Hindlimb muscle (tissue), 1 donor: ENCODE results near the gene SHISAL2A. TPM values are rescaled to one million over a fixed set of nuclear protein-coding genes. Genes with fewer than 3 reads are reported as not detected.

Source experiments
- DNase-seq: peaks from one replicate; pipeline ENCODE4 v3.0.0-alpha.2; 2013
- polyA plus RNA-seq: library from polyadenylated mRNA; unstranded; fragments of 120-200 nt; gene quantifications from one replicate; pipeline ENCODE4 v1.2.1, GENCODE V29; 2013; ENCODE audit not compliant: insufficient read length

The SHISAL2A gene
- polyA plus RNA-seq, 1 donor, result 5.5 TPM

DNA sequence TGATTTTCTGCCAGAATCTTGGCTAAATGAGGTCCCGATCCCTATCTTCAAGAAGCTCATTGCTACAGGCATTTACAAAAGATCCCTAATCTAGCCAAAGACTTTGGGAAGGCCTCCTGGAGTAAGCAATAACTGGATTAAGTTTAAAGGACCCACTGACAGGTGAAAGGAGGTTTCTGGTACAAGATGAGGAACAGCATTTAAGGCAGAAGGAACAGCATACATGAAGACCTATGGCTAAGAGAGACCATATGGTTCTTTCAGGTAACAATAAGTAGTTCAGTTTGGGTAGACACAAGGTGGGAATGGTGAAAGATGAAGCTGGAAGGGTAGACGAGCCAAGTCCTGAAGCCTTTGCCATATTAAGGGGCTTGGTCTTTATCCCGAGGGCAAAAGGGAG lies 27.8 kb downstream of the SHISAL2A start:
- DNase-seq, result no peak

DNA sequence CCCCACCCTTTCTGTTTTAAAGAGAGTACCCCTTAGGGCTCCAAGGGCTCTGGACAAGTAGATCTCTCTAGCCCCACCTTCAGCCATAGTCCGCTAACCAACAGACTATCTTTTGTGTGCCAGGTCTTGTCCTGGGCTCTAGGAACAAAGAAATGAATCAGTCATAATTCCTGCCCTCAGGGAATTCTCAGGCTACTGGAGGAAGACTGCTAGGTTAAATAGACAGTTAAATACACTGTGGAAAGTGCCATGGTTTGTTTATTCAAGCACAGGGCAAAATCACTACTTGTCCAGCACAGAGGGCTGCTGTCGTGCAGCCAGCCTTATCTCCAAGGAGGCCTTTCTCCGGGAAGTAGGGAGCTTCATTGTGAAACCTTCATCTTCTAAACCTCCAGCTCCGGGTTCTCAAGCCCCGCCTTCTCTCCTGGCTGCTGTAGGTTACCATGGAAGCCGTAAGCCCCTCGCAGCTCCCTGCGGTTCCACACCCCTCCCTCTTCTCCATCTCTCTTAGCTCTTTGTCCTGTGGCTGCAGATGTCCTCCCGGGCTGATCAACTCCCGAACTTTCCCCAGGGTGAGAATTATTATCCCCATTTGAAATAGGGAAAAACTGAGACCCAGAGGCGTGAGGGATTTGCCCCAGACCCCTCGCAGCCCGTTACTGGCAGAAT lies 29.8 kb downstream of the SHISAL2A start:
- DNase-seq, result no peak

DNA sequence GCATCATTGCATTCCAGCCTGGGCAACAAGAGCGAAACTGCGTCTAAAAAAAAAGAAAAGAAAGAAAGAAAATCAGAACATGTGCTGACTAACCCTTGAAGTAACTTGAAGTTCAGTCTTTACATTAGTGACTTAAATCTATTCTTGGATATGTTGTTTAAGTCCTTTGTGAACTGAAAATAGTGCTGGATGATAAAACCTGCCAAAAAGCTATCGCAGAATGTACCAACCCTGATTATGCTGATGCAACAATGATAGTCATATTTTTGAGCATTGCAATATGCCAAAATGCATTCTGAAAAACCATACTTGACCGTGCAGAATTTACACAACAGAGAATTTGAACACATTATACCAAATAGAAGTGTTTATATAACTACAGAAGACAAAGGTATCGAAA lies 30.7 kb downstream of the SHISAL2A start:
- DNase-seq, result no peak

DNA sequence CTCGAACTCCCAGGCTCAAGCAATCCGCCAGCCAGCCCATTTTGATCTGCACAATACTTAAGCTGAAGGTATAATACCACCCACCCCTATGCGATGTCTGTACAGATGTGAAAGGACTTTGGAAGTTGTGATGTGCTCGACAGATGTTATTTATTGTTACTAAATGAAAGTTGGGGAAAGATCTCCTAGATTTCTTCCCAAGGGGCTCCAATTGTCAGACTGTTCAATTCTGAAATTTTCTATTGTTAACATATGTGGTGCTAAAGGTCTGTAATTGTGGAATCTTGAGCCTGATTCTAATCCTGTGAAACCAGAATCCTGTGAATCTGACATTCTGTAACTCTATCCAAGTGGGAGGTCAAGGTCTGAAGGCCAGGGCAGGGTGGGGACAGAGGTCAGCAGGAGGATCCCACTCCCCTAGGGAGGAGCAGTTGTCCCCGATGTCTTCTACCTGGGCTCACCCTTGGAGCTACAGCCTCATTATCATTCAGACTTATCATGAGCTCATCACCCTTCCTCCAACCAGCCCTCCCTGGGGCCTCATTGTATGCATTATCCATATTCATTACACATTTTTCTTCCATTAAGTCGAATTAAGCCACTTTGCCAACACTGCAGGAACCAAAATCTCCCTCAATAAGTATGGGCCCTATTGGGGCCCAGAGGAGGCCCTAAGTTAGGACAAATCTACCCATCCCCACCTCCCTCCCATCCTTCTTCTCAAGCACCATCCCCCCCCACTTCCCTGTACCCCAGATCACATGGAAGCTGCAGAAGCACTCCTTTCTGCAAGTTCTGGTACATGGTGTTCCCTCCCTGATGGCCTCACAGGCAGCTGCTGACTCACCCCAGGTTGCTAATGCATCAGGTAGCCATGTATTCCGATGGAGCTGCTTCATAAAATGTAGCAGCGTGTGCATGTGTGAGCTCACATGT lies 32.3 kb downstream of the SHISAL2A start:
- peak; percentile 27 for DNase-seq

DNA sequence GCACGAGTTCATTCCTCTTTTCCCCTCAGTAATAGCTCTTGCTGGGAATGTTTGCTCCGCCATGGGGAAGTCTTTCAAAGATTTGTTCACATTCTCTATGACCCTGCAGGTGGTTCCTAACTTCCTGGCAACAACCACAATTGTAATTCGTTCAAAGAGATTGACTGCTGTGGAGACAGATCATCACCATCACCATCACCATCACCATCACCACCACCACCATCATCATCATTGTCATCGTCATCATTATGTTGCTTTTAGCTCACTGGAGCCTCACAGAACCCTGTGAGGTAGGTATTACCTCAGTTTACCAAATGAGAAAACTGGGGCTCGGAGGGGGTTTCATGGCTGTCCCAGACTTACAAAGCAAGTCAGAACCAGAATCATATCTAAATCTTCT lies 34.3 kb downstream of the SHISAL2A start:
- DNase-seq, result no peak

DNA sequence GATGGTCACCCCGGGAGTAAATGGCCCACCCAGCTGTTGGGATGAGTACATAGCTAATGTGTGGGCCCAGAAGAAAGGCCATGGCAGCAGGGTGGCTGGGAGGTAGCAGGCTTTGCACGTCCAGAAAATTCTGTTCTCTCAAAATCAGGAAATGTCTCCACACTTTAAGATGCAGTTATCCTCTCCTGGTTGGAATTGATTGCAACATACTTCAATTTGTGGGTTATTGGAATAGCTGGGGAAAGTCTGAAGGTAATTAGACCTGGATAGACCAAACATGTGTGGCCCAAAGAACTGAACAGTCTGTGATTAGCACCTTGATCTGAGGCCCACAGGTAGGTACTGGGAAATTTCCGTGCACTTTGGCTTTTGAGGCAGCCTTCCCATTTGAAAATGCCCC lies 35.0 kb downstream of the SHISAL2A start:
- DNase-seq, result no peak

DNA sequence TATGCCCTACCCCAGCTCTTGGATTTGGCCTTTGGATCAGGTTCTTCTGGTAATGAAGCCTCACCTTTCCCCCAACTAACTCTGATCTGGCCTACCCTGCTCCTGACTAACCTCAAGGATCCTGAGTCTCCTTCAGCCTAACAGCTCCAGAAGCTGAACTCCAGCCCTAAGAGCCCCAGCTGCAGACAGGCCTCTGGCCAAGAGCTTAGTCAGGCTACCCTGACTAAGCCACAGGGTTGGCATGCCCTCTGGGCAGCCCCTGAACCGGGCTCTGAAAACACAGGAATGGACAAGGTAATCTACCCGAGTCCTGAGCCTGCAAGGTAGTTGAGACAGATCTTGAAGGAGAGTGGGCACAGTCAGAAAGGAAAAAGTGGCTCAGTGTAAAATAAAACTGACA lies 35.7 kb downstream of the SHISAL2A start:
- no peak for DNase-seq

DNA sequence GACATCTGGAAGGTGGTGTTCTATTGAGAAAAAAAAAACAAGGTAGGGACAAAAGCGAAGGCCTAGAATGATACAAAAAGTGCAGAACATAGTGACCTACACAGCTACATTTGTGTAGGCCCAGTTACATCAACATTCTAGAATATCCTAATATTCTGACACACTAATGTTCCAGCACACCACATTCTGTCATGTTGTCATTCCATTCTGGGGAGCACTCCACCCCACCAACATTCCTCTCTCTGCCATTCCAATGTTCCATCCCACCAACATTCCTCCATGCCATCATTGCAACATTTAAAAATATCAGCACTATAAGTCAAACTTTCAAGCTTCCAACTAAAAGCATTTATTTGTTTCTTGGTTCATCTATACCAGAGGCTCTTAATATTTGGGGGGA lies 36.7 kb downstream of the SHISAL2A start:
- DNase-seq, result no peak

DNA sequence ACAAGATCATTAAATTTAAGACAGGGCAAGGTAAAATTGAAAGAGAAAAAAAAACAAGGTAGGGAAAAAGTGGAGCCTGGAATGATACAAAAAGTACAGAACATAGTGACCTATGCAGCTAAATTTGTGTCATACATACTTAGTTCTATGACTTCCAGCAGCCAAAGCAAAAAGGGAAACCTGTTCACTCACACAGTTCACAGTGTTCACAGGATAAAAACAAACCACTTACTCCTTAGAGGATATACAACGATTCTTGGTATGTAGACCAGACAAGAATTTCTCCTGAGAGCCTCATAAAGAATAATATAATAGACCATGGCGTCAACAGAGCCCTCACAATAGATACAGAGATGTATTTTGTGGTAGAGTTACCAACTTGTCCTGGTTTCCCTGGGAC lies 37.6 kb downstream of the SHISAL2A start:
- no peak for DNase-seq

DNA sequence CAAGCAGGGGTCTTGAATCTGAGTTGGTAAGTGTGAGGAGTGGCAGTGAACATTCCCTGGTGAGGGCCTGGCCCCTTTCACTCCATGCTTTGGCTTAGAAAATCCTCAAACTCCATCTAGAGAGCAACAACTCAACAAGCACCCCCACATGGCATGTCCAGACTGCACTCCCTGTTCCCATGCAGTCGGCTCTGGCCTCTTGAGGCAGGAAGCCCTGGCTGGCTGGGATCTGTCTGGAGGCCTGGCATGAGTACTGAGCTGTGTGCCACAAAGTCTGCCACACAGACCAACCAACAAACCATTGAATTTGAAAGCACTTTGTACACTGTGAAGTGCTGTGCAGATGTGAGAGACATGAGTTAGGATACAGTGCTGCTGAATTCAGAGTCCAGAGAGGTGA lies 40.0 kb downstream of the SHISAL2A start:
- no peak for DNase-seq

DNA sequence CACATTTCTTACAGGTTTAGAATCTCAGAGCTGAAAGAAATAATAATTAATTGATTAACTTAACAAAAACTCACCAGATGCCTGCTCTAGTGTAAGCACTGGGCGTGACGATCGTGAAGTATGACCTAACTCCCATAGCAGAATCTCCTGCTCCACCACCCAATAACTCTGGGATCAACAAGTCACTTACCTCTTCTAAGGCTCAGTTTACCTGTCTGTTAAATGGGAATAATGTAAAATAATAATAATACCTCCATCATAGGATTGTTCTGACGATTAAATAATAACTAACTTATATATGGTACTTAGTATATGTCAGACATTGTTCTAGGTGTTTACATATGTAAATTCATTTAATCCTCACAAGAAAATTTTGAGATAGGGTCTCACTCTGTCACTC lies 40.5 kb downstream of the SHISAL2A start:
- DNase-seq, result no peak

DNA sequence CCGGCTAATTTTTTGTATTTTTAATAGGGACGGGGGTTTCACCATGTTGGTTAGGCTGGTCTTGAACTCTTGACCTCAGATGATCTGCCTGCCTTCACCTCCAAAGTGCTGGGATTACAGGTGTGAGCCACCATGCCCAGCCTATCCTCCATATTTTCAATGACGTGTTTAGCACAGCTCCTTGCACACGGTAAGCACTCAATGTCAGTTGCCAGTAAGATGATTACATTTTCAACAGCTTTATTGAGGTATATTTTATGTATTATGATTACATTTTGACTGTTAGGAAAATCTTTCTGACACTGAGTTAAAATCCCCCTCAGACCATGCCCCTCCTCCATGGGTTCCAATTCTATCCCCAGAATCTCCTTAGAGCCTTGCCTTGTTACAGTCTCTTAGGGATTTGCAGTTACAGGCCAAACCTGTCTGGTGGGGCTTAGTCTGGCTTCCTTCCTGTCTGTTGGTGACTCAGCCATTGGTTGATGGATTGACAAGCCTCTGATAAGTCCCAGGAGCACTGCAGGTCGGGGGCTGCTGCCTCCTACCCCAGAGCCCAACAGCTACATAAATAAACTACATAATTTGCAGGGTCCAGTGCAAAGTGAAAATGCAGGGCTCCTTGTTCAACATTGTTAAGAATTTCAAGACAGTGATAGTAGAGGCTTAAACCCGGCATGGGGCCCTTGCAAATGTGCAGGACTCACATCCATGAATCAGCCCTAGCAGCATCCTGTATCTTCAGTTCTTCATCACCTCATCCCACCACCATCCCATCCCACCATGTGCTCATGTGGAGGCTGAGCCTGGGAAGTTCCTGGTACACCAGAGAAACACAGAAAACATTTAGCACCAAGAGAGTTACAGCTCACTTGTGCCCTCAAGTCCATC lies 41.8 kb downstream of the SHISAL2A start:
- no peak for DNase-seq

DNA sequence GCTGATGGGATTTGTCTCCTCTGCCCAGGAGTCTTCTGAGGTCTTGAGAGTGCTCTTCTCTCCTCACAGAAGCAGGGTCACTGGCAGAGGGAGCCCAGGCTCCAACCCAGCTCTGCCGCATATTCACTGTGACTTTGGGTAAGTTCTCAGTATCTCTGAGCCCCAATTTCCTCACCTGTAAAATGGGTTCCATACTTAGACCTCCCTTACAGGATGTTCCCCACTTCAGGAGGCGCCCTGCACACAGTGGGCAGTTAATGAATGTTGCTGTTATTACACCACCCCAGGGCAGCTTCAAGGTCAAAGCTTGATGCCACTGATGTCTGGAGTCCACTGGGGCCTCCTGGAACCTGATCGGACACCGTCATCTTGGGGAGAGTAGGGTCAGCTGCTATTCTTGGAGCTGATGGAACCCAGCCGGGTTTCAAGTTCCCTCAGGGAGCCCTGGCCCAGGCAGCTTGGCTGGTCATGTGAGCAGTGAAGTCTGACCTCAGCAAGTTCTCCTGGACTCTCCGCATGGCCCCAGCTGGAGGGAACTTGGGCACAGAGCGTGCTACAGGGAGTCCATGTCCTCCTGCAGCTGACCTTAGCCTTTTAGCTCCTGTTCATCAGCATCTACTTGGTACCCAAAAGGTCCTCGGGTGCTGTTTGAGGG lies 43.4 kb downstream of the SHISAL2A start:
- no peak for DNase-seq

DNA sequence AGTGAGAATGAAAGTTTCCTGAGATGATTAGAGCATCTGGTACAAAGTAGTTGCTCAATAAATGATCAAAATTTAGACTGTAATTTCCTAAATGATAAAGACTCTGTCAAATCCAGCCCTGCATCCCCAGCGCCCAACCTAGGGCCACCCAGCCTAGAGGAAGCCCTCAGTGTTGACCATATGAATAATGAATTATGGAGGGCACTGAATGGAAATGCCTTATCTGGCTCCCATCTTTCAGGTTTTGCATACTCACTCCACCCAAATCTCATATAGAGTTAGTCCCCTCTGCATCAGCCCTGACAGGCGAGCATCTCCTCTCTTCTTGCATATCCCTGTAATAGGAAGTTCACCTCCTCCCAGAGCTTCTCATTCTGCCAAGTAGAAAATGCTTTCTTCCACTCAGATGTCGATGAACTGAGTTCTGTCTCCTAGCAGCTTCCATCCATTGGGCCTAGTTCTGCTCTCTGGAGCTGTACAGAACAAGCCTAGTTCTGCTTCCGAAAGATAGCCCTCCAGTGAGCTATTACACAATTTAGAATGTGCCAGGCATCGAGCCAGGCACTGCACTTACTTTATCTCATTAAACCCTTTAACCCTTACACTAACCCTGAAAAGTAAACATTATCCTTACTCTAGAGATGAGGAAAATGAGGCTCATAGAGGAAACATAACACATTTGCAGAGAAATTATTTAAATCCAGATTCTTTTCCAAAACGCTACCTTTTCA lies 44.3 kb downstream of the SHISAL2A start:
- DNase-seq, result no peak

DNA sequence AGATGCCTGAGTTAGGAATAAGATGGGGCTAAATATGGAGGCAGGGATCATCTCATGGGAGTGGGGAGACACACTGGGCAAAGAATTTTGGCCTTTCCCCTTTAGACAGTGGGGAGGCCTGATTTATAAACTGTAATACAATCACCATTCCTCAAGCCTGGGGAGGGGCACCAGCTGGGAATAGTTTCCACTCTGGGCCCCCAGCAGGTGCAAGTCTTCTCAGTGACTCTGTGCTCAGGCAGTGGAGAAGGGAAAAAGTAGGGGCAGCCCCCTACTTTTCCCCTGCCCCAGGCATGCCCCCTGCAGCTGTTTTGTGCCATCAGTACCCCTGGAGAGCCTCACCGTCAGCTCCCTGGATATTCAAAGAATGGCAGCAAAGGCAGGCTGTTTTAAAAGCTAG lies 46.1 kb downstream of the SHISAL2A start:
- no peak for DNase-seq

DNA sequence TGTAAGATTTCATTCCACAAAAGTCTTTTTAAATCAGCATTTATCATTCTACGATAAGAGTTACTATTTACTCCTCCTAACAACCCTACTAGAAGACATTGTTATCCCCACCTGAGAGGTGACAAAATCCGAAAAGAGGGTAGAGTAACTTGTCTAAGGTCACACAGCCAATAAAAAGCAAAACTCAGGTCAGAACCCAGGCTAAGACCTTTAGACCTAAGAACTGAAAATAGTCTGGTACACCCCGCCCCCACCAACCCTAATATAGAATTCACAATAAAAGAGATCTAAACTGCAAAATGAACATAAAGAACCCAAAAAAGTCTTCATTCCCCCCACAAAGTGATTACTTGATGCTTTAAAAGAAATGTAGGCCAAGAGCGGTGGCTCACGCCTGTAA lies 46.5 kb downstream of the SHISAL2A start:
- DNase-seq, result no peak

DNA sequence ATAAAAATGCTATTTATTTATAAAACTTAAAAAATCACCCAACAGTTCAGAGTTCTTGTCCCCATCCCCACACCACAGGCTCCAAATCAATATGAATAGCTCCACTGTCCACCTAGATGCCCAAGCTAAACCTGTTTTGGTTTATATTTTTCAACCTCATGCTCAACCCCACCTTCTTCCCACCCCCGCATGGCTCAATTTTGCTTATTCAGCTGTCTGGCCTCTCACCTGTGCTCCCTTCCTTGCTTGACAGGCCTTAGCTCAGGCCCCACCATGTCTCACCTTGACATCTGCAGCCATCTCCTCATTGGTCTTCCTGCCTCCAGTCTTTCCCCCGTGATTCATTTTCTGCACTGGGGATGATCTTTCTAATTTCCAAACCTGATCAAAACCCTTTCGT lies 47.4 kb downstream of the SHISAL2A start:
- no peak for DNase-seq

DNA sequence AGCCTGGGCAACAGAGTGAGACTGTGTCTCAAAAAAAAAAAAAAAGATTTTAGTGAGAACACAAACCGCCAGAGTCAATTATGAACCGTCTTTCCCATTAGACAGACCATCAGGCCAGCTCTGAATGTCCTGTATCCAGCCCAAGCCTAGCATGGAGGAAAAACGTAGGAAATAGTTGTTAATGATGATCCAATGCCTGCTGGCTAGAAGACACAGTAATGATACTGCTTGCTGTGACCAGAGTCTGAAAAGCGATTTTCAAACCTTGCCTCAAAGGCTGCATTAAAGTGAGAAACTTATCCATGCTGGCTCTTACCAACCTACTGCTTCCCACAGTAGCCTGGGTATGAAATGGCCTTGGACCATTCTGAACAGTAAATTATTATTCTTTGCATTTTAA lies 48.2 kb downstream of the SHISAL2A start:
- DNase-seq, result no peak

DNA sequence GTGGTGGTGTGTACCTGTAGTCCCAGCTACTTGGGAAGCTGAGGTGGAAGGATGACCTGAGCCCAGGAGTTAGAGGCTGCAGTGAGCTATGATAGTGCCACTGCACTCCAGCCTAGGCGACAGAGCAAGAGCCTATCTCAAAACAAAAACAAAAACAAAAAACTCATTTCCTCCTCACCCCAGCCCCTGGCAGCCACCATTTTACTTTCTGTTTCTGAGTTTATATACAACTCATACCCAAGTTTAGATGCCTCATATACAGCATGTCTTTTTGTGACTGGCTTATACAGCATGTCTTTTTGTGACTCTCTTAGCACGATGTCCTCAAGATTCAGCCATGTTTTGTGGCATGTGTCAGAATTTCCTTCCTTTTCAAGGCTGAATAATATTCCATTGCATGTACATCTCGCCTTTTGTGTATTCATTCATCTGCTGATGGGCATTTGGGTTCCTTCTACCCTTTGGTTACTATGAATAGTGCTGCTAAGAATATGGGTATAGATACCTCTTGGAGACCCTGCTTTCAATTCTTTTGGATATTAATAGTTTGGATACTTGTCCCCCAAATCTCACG lies 50.5 kb downstream of the SHISAL2A start:
- no peak for DNase-seq

DNA sequence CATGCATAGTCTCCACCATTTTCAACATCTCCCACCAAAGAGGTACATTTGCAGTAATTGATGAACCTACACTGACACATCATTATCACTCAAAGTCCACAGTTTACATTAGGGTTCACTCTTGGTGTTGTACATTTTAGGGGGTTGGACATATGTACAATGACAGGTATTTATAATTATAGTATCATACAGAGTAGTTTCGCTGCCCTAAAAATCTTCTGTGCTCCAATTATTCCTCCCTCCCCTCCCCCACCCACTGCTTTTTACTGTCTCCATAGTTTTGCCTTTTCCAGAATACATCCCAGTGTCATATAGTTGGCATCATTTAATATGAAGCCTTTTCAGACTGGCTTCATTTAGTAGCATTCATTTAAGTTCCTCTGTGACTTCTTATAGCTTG lies 51.6 kb downstream of the SHISAL2A start:
- no peak for DNase-seq

DNA sequence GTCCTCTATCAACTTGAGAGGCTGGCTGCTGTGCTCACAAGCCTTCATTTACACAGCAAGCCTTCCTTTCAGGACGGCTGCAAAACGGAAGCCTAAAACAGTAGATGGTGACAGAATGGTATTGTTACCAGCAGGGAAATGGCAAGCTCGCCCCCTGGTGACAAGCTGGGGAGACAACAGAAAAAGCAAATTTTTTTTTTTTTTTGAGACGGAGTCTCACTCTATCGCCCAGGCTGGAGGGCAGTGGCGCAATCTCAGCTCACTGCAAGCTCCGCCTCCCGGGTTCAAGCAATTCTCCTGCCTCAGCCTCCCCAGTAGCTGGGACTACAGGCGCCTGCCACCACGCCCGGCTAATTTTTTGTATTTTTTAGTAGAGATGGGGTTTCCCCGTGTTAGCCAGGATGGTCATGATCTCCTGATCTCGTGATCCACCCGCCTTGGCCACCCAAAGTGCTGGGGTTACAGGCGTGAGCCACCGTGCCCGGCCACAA lies 53.3 kb downstream of the SHISAL2A start:
- peak; percentile 61 for DNase-seq
